SK-N-SH treated with all-trans-retinoic acid at 6 μM for 48 hours (cell line): Measurements from ENCODE around the gene CCNJ.

Source experiments
- ARNTL ChIP-seq: fragments of 450-650 bp; formaldehyde crosslinking; IDR thresholded peaks from 2 replicates; pipeline ENCODE4 v1.5.0; 2020; ENCODE audit warnings: low read depth, mild to moderate bottlenecking, moderate library complexity, borderline replicate concordance
- ZNF70 ChIP-seq: fragments of 450-650 bp; formaldehyde crosslinking; IDR thresholded peaks from 2 replicates; pipeline ENCODE4 v1.5.0; 2020; ENCODE audit warnings: mild to moderate bottlenecking, moderate library complexity

- TF ChIP-seq ARNTL (CRISPR knock-in tag) (no peak), ZNF70 (CRISPR knock-in tag) (no peak)
Observed at GRCh38 chr10:96034625-96035024, 8.8 kb upstream of the CCNJ start.
